HG03432 (cell line): Measurements from ENCODE around the gene APOBEC2.
A peak's percentile ranks its signal among the peaks of the same experiment; 100 is the strongest.

Experiments used
- ATAC-seq: cut with Tn5 transposase; IDR thresholded peaks from one replicate; pipeline ENCODE4 v1.9.1; 2021; ENCODE audit warnings: mild to moderate bottlenecking, moderate library complexity; ENCODE audit not compliant: unreplicated experiment

Gene APOBEC2

DNA sequence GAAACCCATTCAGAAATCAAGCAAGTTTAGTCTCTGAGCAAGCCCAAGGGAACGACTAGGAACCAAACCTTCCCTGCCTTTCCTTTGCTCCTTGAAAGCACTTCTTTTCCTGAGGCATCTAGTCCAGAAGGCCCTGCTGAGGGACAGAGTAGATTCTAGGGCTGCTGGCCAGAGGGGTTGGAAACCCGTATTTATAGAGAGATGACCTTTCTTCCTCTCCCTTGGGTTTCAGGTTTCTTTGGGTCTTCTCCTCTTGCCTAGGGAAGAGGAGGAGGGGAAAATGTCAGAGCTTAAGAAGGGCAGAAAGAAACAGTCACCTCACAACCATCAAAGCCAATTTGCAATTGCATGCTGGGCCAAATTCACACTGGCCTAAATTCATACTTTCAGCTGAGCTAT lies 5.8 kb downstream of the APOBEC2 start:
- no peak for ATAC-seq

- ATAC-seq: no peak
These were observed 6.6 kb downstream of the APOBEC2 start for GRCh38 chr6:41059556-41059955.

GRCh38 chr6:41061196-41061726 lies 8.3 kb downstream of the APOBEC2 start:
- no peak for ATAC-seq

GRCh38 chr6:41062056-41062455 lies 9.1 kb downstream of the APOBEC2 start:
- ATAC-seq: no peak

- no peak for ATAC-seq
These were observed 10.9 kb downstream of the APOBEC2 start for GRCh38 chr6:41063884-41064285.

DNA sequence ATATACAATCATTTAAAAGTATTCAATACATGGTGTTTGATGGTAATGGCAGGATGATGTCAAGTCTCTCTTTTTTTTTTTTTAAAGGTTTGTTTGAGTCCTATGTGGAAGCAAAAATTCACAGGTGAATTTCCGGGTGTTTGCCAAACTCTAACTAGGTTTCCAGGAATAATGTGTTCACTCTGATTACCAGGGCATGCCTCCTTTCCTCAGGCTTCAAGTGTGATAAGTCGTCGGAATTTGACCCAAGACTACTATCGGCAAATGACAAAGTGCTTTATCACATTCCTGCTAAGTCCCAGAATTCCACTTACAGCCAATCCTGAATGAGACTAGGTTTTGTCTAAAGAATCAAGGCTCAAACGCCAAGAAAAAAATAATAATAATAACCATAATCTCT lies 11.8 kb downstream of the APOBEC2 start:
- ATAC-seq: no peak

DNA sequence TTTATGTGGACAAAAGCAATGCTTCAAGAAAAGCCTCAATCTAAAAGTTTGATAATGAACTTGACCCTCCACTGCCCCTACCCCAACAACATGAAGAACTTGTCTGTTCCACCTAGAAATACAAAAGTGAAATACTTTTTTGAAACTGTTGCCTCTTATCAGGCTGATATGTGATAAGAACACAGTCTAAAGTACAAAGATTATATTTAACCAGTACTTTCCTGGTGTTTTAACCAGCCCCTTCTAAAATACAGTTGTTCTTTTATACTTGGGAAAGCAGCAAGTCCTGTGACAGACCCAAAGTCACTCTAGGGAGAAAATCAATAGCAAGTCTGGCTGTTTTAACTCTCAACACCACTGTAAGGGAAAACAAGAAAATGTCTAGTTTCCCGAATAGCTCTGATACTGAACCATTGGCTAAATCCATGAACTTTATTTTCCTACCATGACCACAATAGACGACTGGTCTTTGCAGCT lies 12.6 kb downstream of the APOBEC2 start:
- no peak for ATAC-seq

- no peak for ATAC-seq
These were observed 13.9 kb downstream of the APOBEC2 start for GRCh38 chr6:41066867-41067304.

DNA sequence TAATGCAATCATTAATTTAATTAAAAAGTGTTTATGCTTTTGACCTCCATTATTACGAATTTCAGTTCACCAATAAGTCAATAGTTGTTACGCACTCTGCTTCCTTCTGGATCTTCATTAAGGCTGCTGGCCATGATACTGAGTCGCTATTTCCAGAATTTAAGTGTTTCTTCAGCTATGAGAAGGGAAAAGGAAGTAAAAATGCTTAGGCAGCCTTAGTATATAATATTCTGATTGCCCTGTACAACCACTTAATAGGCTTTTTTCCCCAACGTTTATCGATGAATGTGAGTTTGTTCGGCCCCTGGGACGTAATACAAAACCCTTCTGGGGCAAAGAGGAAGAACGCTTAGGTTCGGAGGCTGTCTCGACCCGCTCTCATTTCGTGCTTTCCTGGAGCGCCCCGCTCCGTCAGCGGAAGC lies 18.5 kb downstream of the APOBEC2 start:
- ATAC-seq: no peak

DNA sequence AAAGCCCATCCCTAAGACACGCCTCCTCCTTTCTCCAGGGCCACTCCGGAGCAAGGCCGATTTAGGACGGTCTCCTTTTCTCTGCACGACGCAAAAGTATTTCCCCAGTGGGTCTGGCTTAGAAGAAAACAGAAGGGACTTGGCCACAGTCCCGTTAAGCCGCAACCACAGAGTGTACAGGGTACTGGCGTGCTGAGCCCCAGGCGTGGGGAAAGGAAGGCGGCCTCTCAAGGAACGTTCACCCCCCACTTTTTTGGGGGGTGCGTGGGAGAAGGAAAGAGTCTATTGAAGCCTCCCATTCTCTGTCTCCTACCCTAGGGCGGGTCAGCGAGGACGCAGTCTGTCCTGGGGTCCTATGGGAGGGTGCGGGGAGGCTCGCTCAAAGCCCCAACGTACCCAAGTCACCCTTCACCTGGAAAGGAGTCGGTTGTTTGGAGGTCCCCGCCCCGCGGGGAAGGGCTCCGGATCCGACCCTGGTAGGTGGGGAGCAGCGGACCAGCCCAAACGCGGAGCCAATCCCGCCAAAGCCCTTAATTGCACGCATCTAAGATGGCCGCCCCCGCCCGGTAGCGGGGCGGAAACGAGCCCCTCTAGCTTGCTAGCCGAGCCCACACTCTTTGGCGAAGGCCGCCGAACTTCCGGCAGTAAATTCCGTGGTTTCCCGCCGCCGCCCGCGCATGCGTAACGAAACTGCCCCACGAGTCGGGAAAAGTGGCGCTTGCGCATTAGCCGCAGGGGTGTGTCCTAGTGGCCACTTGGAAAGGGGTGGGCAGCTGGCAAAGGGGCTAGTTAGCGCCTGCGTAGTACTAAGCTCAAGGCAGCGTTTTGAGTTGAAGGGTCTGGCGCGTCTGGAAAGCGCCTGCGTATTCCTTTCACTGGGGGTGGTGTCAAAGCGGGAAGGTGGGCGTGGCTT lies 19.2 kb downstream of the APOBEC2 start, which contains the start of gene OARD1:
Gene OARD1 (minus strand): TSS at position 434 of the 913 bp plus-strand sequence. CDS start 722 bp downstream, outside the sequence.
- ATAC-seq: peak; percentile 66

DNA sequence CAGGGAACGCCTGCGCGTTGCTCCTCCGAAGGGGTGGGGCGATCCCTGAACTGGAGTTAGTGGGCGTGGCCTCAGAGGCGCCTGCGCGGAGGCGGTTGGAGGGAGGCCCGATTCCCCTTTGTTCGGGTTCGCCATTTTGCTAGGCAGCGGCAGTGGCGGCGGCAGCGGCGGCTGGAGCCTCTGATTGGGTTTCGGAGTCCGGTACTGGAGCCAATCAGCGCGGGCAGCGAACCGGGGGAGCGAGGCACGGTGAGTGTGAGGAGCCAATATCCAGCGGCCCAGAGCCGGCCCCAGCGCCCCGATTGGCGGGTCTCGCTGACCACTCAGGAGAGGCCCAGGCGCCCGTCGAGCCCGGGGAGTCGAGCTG lies 19.8 kb downstream of the APOBEC2 start, which contains the start of gene NFYA:
Gene NFYA (plus strand): TSS at position 139 of the 367 bp plus-strand sequence. CDS start 6,116 bp downstream, outside the sequence.
- peak; percentile 68 for ATAC-seq

- peak; percentile 34 for ATAC-seq
These were observed 20.4 kb downstream of the APOBEC2 start for GRCh38 chr6:41073203-41073967.

DNA sequence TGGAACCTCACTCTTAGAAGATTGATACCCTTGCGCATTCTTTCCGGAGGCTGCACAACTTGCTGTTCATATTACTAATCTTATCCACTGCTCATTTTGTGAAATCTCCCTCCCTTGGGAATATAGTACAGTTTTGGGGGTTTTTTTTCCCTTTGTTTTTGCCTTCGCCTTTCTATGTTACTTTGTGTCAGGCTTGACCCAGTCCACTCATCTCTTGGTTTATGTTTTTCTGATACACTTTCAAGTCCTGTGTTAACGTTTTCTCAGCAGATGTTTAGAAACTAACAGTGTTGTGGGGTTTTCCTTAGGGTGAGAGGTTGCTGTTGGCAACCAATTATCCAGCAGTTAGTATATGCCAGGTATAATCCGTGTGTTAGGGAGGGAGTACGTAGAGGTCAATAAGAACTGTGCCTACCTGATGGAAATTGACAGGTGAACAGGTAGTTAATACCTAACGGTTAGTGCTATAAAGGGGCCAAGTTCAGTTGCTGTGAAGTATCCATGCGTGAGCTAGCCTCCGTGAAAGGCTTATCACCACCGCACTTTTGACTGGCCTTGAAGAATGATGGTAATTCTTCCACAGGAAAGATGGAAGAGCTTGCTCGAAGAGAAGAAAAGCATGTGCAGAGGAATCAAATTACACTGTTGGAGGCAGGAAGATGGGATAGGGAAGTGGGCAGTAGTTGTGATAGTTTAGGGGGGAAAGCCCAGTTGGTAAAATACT lies 21.1 kb downstream of the APOBEC2 start:
- no peak for ATAC-seq

DNA sequence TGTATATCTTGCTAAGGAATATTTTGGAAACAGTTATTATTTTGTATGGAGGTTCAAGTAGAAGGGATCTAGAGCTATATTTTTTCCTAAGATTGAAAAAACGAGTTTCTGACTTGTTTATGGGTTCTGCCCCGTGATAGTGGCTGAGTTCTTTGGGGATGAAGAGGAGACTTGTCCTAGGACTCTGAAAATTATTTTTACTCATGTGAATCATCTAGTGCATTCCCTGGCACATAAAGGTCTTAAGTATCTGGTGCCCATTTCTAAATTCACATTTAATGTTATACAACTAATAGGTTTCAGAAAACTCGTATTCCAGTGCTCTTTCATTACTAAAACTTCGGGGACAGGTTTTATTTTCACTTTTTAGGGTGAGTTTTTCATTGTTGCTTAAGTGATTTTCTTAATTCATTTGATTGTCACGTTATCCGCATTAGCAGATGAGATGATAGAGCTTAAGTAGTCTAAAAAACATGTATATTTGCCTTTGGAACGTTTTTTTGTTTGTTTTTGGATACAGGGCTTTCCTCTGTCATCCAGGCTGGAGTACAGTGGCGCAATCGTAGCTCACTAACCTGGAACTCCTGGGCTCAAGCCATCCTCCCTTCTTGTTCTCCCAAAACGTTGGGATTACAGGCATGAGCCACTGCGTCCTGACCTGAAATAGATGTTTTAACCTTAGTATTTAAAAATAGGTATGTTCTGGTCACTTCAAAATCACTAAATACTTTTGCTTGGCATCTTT lies 21.9 kb downstream of the APOBEC2 start:
- no peak for ATAC-seq

DNA sequence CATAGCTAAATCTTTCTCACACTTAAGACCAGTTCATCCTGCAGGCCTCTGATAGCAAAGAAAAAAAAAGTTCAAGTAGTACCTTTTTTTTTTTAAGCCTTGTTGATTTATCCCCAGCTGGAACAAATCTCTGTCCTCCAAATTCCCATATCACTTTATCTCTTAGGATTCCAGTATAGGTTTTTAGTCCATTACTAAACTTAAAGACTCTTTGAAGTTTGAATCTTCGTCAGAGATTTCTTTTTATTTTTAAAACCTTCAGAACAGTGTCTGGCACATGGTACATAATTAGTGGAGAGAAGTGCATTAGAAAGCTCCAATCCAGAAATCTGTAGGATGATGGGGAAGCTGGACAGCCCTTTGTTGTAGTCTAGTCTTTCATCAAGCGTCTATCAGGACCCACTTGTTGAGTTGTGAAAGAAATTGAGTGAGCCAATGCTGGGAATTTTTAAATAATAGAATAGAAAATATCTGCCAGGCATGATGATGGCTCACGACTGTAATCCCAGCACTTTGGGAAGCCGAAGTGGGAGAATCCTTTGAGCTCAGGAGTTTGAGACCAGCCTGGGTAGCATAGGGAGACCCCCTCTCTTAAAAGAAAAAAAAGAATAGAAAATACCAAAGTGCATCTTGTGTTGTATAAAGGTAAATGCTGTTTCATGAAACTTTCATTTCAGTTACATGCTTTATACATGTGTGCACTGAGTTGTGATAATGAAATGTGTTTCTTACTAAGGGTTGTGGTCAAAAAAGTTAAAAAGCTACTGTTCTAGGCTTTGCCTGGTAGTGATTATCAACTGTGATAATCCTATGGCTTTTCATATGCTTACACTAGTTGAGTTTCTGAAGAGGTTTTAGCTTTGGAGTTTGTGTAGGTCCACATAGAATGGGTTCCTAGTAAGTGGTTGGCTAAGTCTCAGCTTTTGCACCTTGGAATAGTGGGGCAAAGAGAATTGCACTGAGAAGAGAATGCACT lies 22.9 kb downstream of the APOBEC2 start:
- ATAC-seq: no peak

DNA sequence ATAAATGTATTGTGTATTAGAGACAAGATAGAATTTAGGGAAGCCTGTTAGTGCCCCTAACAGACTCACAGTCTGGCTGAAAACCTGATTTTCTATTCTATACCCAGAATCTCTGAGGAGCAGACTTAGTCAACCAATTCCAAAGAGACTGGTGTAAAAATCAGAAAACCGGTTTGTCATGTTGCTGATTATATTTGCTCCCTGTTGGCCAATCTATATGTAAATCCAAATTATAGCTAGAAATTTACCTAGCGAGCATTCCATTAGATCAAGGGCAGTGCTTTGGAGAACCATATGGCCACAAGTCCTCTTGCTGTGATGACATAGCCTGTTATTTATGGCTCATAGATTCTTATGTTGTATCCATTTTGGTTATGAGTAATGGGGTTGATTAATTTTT lies 24.5 kb downstream of the APOBEC2 start:
- no peak for ATAC-seq

DNA sequence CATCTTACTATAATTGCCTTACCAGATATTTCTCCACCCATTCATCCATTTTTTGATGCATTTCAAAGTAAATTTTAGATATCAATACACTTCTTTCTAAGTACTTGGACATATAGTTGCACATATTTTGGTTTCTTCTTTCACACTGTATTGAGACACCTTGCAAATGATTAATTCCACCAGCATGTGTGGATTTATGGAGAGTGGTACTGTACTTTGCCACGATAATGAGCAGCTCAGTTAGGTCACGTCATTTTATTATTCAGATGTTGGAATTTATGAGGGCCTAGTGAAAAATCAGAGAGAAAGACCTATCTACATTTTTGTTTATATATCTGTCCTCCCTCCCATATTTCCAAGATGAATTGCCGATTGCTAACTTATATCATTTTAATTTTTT lies 25.1 kb downstream of the APOBEC2 start:
- no peak for ATAC-seq

GRCh38 chr6:41079080-41079479 lies 26.1 kb downstream of the APOBEC2 start:
- no peak for ATAC-seq

GRCh38 chr6:41080621-41081020 lies 27.6 kb downstream of the APOBEC2 start:
- no peak for ATAC-seq
